Kidney tubule cell (primary cell): ENCODE measurements around the gene RAB11FIP3.

Experiments used
- DNase-seq: peaks from one replicate; pipeline ENCODE4 v3.0.0-alpha.2; 2018; ENCODE audit warnings: low spot score

The RAB11FIP3 gene

DNA sequence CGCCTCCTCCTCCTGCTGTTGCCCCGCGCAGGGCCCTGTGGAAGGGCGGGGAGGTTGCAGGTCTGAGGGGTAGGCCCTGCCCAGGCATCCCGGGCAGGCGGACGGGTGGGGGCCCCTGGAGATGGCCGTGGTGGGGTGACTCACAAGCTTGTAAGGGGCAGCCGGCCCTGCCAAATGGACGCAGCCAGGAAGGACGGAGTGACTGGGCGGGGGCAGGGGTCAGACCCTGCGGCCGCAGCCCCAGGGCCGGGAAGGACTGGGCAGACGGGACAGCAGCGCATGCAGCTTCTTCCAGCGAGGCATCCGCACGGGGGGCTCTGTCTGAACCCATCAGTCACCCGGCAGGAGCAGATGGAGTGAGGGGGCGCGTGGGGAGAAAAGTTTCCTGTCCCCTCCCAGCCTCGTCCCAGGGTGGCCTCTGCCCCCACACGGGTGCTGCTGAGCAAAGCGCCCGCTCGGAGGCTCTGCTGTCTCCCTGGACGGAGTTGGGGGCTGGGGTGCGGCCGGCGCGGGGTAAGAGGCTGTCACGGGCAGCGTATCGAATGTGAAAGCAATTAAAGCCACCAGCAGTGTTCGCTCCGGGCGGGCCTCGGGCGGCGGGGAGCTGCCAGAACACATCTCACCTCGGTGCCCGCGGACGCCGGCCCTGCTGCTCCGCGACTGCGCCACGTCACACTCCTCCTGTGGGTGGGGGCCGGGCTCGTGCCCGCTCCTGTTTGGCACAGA is 129.4 kb downstream of the RAB11FIP3 start:
- DNase-seq, result peak; percentile 9

- no peak for DNase-seq
Measured at GRCh38 chr16:555528-556473, 130.4 kb downstream of the RAB11FIP3 start.

GRCh38 chr16:556474-557173 is 131.2 kb downstream of the RAB11FIP3 start:
- no peak for DNase-seq

GRCh38 chr16:557463-558297 is 132.2 kb downstream of the RAB11FIP3 start:
- DNase-seq, result no peak

DNA sequence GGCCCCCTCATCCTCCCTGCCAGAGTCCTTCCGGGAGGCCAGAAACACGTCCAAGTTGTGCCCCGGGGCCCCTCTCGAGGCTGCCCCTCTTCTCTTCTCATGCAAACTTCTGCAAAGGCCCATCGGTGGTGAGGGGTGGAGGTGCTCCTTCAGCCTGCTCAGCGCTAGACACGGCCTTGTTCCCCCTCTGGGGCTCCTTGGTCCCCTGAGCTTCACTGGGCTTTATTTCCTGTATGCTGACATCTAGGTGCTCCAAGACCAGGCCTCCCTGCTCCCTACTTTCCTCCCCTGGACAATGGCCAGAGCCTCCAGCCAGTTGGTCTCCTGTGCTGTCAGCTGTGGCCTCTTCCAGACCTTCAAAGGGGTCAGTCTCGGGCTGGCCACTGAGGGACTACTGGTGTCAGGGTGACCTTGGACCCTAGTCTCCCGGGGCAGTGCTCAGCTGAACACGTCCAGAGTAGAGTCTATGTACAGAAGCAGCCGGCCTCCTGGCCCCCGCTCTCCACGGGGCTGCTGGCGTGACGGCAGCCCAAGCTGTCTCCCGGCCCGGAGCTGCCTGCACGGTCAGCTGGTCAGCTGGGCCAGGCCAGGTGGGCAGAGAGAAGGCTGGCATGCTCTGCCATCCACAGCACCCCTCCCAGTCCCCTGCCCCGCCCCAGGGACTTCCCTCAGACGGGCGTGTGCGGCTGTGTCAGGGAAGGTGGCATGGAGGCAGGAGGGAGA is 133.0 kb downstream of the RAB11FIP3 start:
- peak; percentile 19 for DNase-seq

DNA sequence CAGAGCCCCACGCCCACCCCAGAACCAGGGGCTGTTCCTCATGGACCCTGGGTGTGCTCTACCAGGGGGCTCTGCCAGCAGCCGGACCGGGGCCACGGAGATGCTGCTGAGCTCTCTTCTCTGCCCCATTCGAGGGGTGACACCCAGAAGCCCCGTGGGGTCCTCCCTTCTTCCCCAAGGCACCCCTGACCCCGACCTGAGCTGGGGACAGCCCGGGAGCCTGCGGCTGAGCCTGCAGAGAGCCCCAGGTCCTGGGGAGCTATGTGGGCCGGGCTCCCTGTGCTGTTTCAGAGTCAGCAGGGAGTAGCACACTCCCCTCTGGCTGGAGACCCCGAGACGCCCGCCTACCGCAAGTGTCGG is 133.6 kb downstream of the RAB11FIP3 start:
- DNase-seq, result no peak

DNA sequence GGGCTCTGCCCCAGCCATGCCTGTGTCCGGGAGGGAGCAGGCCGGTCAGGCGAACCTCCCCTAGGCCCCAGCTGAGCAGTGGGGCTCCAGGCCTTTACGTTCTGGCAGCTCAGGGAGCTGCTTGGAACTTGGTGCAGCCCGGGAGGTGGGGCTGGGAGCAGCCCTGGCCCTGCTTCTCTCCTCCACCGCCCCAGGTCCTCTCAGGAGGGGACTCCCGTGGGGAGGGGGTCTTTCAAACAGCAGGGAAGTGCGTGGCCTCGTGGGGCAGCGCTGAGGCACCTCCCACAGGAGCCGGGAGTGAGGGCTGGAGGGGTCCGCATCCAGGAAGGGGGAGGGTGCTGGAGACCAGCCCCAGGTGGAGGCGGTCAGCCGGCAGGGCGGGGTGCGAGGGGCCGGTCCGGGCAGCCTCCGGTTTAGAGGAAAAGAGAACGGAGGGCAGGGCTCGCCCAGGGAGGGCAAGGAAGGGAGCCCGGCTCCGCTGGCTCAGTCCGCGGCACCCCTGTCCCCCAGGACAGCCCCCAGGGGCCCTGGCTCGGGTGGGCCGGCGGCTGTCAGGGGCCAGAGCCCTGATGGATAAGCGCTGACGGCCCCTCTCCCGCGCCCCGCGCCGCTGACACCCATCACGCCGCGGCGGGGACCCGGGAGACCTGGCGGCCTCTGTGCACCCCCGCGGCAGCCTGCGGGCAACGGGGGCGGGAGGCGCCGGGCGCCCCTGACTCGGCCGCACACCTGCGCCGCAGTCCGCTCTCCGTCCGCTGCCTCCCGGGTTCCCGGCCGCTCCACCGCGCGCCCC is 134.2 kb downstream of the RAB11FIP3 start:
- no peak for DNase-seq

GRCh38 chr16:560204-560700 is 134.8 kb downstream of the RAB11FIP3 start, which contains the start of gene PRR35:
Gene PRR35, plus strand, starts transcription at chr16:560394. Its CDS starts 2,901 bp downstream, at chr16:563295.
- DNase-seq, result no peak

GRCh38 chr16:560701-561412 is 135.4 kb downstream of the RAB11FIP3 start:
- DNase-seq, result no peak

- no peak for DNase-seq
Measured at GRCh38 chr16:561413-561794, 136.0 kb downstream of the RAB11FIP3 start.

GRCh38 chr16:561957-562938 is 136.8 kb downstream of the RAB11FIP3 start:
- DNase-seq, result no peak

DNA sequence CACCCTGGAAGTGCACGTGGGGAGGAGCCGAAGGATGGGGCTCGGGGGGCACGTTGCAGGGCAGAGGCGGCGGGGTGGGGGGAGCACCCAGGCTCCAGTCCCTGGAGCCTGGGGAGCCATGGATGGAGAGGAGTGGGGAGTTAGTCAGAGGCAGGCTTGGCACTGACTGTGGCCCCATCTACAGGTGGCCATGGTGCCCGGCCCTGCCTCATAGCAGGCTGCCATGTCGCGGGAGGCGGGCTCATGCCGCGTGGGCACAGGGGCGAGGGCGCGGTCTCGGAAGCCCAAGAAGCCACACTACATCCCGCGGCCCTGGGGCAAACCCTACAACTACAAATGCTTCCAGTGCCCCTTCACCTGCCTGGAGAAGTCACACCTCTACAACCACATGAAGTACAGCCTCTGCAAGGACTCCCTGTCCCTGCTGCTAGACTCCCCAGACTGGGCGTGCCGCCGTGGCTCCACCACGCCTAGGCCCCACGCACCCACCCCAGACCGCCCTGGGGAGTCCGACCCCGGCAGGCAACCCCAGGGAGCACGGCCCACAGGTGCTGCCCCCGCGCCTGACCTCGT is 137.7 kb downstream of the RAB11FIP3 start:
- DNase-seq, result no peak

DNA sequence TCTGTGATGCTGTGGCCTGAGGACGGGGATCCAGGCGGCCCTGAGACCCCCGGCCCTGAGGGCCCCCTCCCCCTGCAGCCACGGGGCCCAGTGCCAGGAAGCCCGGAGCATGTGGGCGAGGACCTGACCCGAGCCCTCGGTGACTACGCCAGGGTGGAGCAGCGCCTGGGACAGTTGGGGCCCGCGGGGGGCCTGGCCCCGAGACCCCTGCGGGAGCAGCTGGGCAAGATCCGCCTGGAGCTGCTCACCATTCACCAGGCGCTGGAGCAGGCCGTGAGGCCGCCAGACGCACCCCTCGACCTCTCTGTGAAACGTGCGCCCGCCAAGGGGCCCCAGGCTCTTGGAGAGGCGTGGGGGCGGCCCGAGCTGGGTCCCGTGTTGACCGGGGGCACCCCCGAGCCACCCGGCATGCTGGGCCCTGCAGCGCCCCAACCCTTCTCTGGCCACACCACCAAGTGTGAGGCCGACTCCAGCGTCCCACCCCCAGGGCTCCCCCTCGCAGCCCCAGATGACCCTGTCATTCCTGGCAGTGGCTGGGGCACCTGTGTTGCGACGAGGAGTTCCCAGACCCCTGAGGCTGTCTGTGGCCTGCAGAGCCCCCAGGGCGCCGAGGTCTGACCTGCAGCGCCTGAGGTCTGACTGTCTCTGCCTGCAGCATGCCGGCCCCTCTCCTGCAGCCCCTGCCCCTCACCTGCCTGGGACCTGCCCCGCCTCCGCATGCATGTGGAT is 139.4 kb downstream of the RAB11FIP3 start:
- DNase-seq, result no peak

- no peak for DNase-seq
Measured at GRCh38 chr16:565419-566330, 140.2 kb downstream of the RAB11FIP3 start.

GRCh38 chr16:566475-567372 is 141.3 kb downstream of the RAB11FIP3 start, which contains the start of gene NHLRC4:
Gene NHLRC4, plus strand, starts transcription at chr16:567005. Its CDS starts 1,043 bp downstream, at chr16:568048.
- peak; percentile 42 for DNase-seq
